HG03558 (cell line): Measurements from ENCODE around the gene ZNF519.
A peak's percentile ranks its signal among the peaks of the same experiment; 100 is the strongest.
"Not testable (repeated sequence)": the region's sequence is repeated elsewhere in the genome, so short reads cannot be mapped to it uniquely, and the experiment has no call there.

ENCODE experiments used
- ATAC-seq: cut with Tn5 transposase; IDR thresholded peaks from one replicate; pipeline ENCODE4 v1.9.1; 2021; ENCODE audit warnings: moderate number of reproducible peaks; ENCODE audit not compliant: unreplicated experiment; ENCODE audit errors: extremely low read depth

Gene ZNF519

GRCh38 chr18:14132271-14132700 lies at the start of gene ZNF519:
Gene ZNF519 (minus strand): TSS chr18:14132435. CDS start chr18:14132277, 158 bp downstream.
- ATAC-seq, result peak; percentile 100

- ATAC-seq, result no peak
Measured at GRCh38 chr18:14179306-14179705, 47.1 kb upstream of the ZNF519 start.

GRCh38 chr18:14178321-14179196 lies 46.3 kb upstream of the ZNF519 start:
- ATAC-seq, result peak; percentile 86

- not testable (repeated sequence) for ATAC-seq
Measured at GRCh38 chr18:14177540-14178320, 45.5 kb upstream of the ZNF519 start.

- not testable (repeated sequence) for ATAC-seq
Measured at GRCh38 chr18:14175404-14175803, 43.2 kb upstream of the ZNF519 start.

- no peak for ATAC-seq
Measured at GRCh38 chr18:14174706-14175085, 42.5 kb upstream of the ZNF519 start.

GRCh38 chr18:14174002-14174705 lies 41.9 kb upstream of the ZNF519 start:
- ATAC-seq, result not testable (repeated sequence)

GRCh38 chr18:14173116-14173951 lies 41.1 kb upstream of the ZNF519 start:
- not testable (repeated sequence) for ATAC-seq

- ATAC-seq, result not testable (repeated sequence)
Measured at GRCh38 chr18:14172142-14173115, 40.2 kb upstream of the ZNF519 start.

GRCh38 chr18:14171301-14172141 lies 39.3 kb upstream of the ZNF519 start:
- ATAC-seq, result not testable (repeated sequence)

GRCh38 chr18:14170367-14171036 lies 38.3 kb upstream of the ZNF519 start:
- not testable (repeated sequence) for ATAC-seq

GRCh38 chr18:14162915-14163314 lies 30.7 kb upstream of the ZNF519 start:
- ATAC-seq, result not testable (repeated sequence)

- not testable (repeated sequence) for ATAC-seq
Measured at GRCh38 chr18:14151564-14152113, 19.4 kb upstream of the ZNF519 start.

- not testable (repeated sequence) for ATAC-seq
Measured at GRCh38 chr18:14150766-14151165, 18.5 kb upstream of the ZNF519 start.

GRCh38 chr18:14149916-14150420 lies 17.7 kb upstream of the ZNF519 start:
- ATAC-seq, result not testable (repeated sequence)

- not testable (repeated sequence) for ATAC-seq
Measured at GRCh38 chr18:14149121-14149850, 17.1 kb upstream of the ZNF519 start.
